Activated CD4-positive, alpha-beta T cell treated with anti-CD3 and anti-CD28 coated beads, Interleukin-2, amount 50 U/mL, for 1 hour (primary cell): ENCODE results near the gene RAD51B.
"Not testable (repeated sequence)": the region's sequence is repeated elsewhere in the genome, so short reads cannot be mapped to it uniquely, and the experiment has no call there.

Experiments used
- DNase-seq: peaks from one replicate; pipeline ENCODE4 v3.0.0-alpha.2; 2020

The RAD51B gene

GRCh38 chr14:68241862-68242487 lies 422.4 kb downstream of the RAD51B start:
- no peak for DNase-seq

- DNase-seq, result no peak
Observed at GRCh38 chr14:68243450-68244010, 424.0 kb downstream of the RAD51B start.

GRCh38 chr14:68244262-68244980 lies 424.8 kb downstream of the RAD51B start:
- no peak for DNase-seq

GRCh38 chr14:68245146-68246073 lies 425.8 kb downstream of the RAD51B start:
- no peak for DNase-seq

GRCh38 chr14:68246074-68246785 lies 426.7 kb downstream of the RAD51B start:
- no peak for DNase-seq

- DNase-seq, result no peak
Observed at GRCh38 chr14:68246786-68247105, 427.2 kb downstream of the RAD51B start.

GRCh38 chr14:68247274-68247673 lies 427.7 kb downstream of the RAD51B start:
- no peak for DNase-seq

- DNase-seq, result no peak
Observed at GRCh38 chr14:68247676-68248268, 428.2 kb downstream of the RAD51B start.

GRCh38 chr14:68248481-68249255 lies 429.1 kb downstream of the RAD51B start:
- DNase-seq, result no peak

GRCh38 chr14:68249661-68250451 lies 430.3 kb downstream of the RAD51B start:
- DNase-seq, result no peak

GRCh38 chr14:68250927-68251768 lies 431.6 kb downstream of the RAD51B start:
- DNase-seq, result no peak

GRCh38 chr14:68251769-68252100 lies 432.2 kb downstream of the RAD51B start:
- no peak for DNase-seq

- no peak for DNase-seq
Observed at GRCh38 chr14:68253160-68253780, 433.7 kb downstream of the RAD51B start.

GRCh38 chr14:68253878-68254528 lies 434.4 kb downstream of the RAD51B start:
- DNase-seq, result no peak

GRCh38 chr14:68254669-68255527 lies 435.3 kb downstream of the RAD51B start:
- DNase-seq, result no peak

GRCh38 chr14:68255693-68256178 lies 436.2 kb downstream of the RAD51B start:
- no peak for DNase-seq

- no peak for DNase-seq
Observed at GRCh38 chr14:68257969-68258368, 438.4 kb downstream of the RAD51B start.

- not testable (repeated sequence) for DNase-seq
Observed at GRCh38 chr14:68258995-68259394, 439.4 kb downstream of the RAD51B start.
